ENCODE data around the gene IGF2BP2.

DNA sequence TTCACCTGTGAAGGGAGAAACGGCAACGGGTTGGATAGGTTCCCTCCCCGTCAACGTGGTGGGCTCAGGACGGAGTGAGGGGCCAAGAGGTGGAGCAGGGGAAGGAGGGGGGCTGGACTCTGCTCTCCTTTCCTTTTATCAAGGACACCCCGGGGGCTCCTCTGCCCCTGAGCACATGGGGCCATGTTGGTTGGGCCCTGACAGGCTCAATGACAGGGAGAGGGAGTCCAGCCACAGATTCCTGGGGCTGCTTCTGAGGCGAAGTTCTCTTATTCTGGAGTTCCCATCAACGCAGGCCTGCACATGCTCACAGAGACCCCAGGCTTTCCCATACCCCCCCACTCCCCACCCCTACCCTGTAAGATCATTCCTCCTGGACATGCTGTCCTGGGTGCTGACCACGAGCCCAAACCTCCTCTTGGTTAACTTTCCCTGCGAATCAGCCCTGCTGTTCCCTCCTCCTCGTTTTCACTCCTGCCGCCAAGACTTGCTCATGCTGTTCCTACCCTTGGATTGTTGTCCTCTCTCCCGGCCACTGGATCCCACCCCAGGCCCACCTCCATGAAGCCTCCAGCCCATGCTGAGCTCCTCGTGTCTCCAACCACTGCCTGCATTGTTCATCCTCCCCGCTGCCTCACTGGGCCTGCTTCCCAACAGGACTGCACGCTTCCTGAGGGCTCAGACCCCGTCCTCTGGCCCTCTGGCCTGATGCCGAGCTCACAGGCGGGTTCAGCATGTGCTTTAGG lies 177.5 kb downstream of the IGF2BP2 start:
- TF ChIP-seq EZH2phosphoT487 (IDR thresholded peaks at IDR 0.05; ENCODE audit: low read depth, severe bottlenecking, unreplicated experiment): no peak
- TF ChIP-seq, protein P1, sequence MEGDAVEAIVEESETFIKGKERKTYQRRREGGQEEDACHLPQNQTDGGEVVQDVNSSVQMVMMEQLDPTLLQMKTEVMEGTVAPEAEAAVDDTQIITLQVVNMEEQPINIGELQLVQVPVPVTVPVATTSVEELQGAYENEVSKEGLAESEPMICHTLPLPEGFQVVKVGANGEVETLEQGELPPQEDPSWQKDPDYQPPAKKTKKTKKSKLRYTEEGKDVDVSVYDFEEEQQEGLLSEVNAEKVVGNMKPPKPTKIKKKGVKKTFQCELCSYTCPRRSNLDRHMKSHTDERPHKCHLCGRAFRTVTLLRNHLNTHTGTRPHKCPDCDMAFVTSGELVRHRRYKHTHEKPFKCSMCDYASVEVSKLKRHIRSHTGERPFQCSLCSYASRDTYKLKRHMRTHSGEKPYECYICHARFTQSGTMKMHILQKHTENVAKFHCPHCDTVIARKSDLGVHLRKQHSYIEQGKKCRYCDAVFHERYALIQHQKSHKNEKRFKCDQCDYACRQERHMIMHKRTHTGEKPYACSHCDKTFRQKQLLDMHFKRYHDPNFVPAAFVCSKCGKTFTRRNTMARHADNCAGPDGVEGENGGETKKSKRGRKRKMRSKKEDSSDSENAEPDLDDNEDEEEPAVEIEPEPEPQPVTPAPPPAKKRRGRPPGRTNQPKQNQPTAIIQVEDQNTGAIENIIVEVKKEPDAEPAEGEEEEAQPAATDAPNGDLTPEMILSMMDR (IDR thresholded peaks at IDR 0.05; ENCODE audit: poor library complexity): no peak

Measured in hepatocyte (in vitro differentiated cells).